K562 (cell line): ENCODE data around the gene SPATA21. TPM values are rescaled to one million over a fixed set of nuclear protein-coding genes. Genes with fewer than 3 reads are reported as not detected.

Experiments used
- BRCA1 ChIP-seq, 2 experiments: fragments of 450-650 bp in 1 of 2; sonication (generic) in 1 of 2; formaldehyde crosslinking in 1 of 2; IDR thresholded peaks; 2 replicates each; pipeline versions ENCODE4 v1.5.0 to v1.6.1; 2017 to 2020; ENCODE audit warnings: mild to moderate bottlenecking in 1 of 2, missing genetic modification reagents in 1 of 2
- MGA ChIP-seq: fragments of 450-650 bp; IDR thresholded peaks from 2 replicates; pipeline ENCODE4 v1.6.1; 2016; ENCODE audit warnings: mild to moderate bottlenecking, moderate library complexity
- NBN ChIP-seq: fragments of 450-650 bp; IDR thresholded peaks from 2 replicates; pipeline ENCODE4 v1.6.1; 2016; ENCODE audit warnings: low read depth, mild to moderate bottlenecking
- NR0B1 ChIP-seq: fragments of 450-650 bp; IDR thresholded peaks from one replicate; pipeline ENCODE4 v1.6.1; 2018; ENCODE audit warnings: mild to moderate bottlenecking, moderate library complexity; ENCODE audit not compliant: partially characterized antibody
- polyA plus RNA-seq, 8 experiments: library from polyadenylated mRNA; depleted of rRNA in 4 of 8; stranded (reverse) in 5 of 8; unstranded in 3 of 8; fragments of >200 nt; fragmentation: Nextera tagmentation in 2 of 8; fragmentation: Illumina TruSeq in 1 of 8; extraction: Ambion mirVana in 2 of 8; extraction: Trizol in 1 of 8; gene quantifications; 2 replicates each; pipeline versions ENCODE4 v1.2.1 to v1.2.3, GENCODE V29; 2011 to 2014; ENCODE audit warnings: inconsistent platforms in 1 of 8, missing spikeins in 1 of 8
- total RNA-seq, 7 experiments: library from RNA; depleted of rRNA in 6 of 7; stranded (reverse); fragments of >200 nt in 6 of 7; fragmentation: Illumina TruSeq in 2 of 7; extraction: Trizol in 2 of 7; gene quantifications; 2 replicates each; pipeline versions ENCODE4 v1.2.1 to v1.2.3, GENCODE V29; 2011 to 2021; ENCODE audit warnings: low replicate concordance in 1 of 7

Gene SPATA21
- total and polyA plus RNA-seq, 9 of the 15 experiments (the other 6 are each of a cell fraction or from before 2014, with no cell fraction given): 0.10 to 0.36 (median 0.13) TPM; not detected in 3

GRCh38 chr1:16351456-16351993 lies 85.7 kb downstream of the SPATA21 start (continued):
- TF ChIP-seq MGA (no peak), BRCA1 (IDR thresholded peaks at IDR 0.05) (no peak), BRCA1 (CRISPR knock-in tag; IDR thresholded peaks at IDR 0.05) (0 out of 2 replicates have a peak, but pooled peaks have one; percentile 75), NR0B1 (no peak), NBN (0 out of 2 replicates have a peak, but pooled peaks have one; percentile 13)
